ENCODE results near the gene ADPRM.

Gene ADPRM

DNA sequence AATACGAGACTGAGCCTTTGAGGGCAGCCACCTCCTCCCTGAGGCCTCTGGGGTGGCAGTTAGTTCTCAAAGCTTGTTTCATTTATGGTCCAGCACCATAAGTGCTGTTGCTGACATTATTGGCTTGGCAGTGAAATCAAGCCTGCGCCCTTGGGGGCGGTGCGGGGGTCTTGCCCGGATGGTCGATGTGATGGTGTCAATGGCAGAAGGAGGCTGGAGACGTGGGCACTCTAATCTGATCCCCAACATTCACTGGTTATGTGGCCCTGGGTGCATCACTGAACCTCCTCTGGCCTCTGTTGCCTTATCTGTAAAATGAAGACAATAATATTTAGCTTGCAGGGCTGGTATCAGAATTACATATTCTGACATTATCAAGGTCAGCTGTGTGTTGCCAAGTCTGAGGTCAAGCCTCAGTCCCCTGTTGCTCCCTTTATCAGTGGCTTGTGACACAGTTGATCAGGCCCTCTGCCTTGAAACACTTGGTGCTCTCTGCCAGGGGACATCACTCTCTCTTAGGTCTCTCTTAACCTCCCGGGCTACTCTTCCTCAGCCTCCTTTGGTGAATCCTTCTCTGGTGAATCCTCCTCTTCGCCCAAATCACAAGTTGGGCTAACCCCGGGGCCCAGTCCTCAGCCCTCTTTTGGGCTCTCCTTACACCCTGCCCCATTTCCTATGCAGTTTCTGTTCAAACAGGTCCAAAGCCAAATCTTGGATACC lies 44.2 kb downstream of the ADPRM start:
- no peak for DNase-seq (ENCODE audit: low read depth)

DNA sequence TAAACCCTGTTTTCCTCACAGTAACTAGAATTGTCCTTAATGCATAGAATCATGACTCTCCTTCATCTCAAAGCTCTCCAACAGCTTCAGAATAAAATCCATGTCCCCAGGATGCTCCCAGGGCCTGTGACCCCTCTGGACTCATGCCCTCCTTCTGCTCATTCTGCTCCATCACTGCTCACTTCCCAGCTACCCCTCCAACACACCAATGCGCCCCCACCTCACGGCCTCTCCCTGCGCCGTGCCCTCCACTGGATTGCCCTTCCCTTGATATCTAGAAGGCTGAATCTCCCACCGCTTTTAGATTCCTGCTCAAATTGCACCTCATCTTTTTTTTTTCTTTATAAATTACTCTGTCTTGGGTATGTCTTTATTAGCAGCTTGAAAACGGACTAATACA lies 45.0 kb downstream of the ADPRM start:
- DNase-seq (ENCODE audit: low read depth) = no peak

DNA sequence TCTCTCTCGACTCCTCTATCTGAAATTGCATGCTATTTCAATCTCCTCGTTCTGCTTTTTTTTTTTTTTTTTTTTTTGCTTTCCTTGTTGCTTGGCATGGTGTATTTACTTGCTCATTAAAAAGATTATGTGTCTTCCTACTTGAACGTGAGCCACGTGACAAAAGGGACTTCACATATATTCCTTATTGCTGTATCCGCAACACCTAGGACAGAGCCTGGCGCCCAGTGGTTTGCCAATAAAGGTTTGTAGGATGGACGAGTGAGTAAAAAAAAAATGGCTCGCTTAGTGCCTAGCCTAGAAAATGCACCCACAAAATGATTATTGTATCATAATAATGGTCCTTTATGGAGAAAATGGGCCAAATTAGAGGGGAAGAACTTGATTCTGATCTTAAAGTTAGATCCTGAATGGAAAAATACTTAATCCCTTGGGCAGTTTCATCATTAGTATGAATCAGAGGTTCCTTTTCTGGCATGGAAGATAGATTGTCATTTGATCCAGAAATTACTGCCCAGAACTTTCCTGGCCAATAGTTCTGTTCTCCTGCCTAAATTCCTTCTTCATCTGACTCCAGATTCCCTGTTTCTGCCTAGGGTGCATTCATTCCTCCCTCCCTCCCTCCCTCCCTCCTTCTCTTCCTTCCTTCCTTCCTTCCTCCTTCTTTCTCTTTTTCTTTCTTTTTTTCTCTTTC lies 46.1 kb downstream of the ADPRM start:
- DNase-seq (ENCODE audit: low read depth) = peak; percentile 55

DNA sequence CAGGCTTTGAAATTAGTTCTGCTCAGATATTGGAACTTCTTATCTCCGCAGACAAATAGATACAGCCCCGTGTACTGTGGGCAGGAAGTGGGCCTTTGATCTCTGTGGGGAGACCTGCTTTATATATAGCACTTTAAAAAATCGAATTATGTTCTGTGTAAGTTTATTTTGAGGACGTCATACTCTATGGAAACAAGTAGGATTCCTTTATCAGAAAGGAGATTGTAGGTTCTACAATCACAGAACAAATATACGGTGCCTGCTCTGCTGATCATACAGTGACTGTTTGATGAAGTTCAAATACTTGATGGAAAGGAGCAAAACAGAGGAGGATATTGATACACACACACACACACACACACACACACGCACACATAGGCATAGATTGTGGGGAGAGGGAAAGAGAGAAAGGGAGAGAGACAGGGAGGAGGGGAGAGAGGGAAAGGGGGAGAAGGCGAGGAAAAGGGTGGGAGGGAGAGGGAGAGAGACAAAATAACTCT lies 47.2 kb downstream of the ADPRM start:
- no peak for DNase-seq (ENCODE audit: low read depth)

DNA sequence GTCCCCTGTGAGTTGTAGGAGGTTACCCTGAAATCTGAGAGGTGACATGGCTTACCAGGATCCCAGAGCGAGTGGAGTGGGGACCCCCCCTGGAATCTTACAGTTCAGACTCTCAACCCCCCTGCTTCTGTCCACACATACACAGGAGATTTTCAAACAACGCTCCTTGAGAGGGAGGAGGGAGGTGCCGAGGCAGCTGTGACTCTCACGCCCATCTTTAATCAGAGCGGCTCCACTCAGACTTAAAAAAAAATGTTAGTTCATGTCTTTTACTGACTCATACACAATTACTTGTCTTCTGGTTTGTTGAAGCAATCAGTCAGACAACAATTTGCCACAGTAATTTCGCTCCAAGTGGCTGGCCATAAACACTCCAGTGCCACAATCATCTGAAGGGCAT lies 47.8 kb downstream of the ADPRM start:
- peak; percentile 47 for DNase-seq (ENCODE audit: low read depth)

DNA sequence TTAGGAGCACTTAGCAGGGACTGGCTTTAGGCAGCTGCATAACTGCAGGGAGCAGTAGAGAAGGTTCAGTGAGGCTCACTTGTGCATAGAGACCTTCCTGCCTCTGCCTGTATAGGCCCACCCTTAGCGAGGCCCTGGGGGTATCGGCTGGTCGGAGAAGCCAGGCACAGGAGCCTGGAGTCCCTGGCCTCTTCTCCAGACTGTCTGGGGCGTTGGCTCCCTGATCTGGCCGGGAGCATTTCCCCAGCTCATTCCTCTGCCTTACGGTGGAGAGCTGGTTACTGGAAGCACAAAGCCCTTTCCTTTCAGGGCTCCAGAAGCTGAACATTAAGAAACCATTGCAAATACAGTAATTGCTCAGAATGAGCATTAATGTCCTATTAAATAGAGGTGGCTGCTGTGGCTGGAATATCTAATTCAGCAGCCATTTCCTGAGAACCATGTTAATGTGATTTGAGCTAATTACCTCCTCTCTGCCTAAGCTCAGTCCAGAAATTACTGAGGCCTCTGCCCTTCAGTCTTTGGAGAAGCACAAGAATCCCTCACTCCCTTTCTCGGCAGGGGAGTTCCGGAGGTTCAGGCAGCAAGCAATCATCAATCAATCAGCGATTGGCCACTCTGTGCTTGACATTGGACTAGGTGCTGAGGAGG lies 51.3 kb downstream of the ADPRM start:
- DNase-seq (ENCODE audit: low read depth) = no peak

DNA sequence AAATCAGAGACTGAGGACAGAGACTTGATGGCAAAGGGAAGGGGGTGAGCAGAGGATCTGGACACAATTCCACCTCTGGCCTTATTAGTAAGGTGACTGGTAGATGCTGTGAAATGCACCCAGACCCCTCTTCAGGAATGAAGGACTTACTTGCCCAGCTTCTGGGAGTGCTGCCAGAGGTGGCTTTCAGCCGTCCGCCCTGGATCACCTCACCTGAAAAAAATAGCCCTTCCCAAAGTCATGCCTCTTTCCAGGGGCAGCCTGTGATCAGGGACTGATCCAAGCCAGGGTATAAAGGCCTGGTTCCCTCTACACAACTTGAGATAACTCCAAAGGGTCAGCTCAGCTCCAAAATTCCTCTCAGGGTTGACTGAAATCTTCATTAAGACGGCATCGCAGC lies 52.8 kb downstream of the ADPRM start:
- DNase-seq (ENCODE audit: low read depth) = no peak

DNA sequence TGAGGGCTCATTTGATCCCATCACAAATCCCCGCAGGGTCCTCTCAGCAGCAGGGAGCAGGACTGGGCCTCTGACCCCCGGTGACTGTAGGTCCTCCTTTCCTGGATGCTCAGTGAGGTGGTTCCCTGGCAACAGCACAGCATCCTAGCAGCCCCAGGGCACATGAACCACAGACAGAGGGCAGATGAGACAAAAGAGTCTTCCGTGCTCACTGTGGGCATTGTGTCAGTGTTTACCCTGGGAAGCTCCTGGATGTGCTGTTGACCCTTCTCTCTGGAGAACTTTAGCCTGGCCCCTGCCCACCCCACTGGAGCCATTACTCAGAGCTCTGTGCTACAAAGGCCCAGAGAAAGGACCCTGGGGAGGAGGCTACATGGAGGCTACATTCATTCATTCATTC lies 54.2 kb downstream of the ADPRM start:
- DNase-seq (ENCODE audit: low read depth) = no peak

DNA sequence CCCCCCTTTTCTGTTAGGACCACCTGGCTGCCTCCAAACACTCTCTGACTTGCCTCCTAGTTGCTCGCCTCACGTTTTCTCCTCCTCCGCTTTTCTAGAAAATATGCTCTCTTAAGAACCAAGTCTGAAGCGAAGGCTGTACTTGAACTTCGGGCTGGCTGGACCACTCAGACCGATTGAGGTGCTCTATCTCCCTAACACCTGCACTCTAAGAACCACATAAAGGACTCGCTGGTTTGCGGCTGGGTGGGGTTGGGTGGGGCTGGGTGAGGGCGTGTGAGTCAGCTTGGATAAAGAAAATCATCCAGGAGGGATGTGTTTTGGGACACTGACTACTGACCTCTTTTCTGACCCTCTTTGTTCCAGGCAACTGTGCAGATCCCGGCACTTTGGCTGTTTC lies 55.3 kb downstream of the ADPRM start:
- DNase-seq (ENCODE audit: low read depth) = no peak

DNA sequence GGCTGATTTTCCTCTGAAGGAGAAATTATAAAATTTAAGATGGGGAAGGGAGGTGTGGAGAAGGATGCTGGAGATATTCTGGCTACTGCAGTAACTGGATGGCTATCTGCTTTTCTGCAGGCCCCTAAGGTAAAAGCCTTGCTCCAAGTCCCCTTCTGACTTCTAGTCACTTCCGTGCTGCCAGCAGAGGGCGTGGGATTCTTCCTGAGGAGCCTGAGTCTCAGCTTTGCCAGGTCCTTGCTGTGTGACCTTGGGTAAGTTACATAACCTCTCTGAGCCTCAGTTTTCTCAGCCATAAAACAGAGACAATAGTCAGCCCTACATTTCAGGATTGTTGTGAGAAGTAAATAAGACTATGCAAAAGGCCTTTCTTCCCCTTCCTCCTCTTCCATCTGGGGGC lies 56.7 kb downstream of the ADPRM start:
- no peak for DNase-seq (ENCODE audit: low read depth)

DNA sequence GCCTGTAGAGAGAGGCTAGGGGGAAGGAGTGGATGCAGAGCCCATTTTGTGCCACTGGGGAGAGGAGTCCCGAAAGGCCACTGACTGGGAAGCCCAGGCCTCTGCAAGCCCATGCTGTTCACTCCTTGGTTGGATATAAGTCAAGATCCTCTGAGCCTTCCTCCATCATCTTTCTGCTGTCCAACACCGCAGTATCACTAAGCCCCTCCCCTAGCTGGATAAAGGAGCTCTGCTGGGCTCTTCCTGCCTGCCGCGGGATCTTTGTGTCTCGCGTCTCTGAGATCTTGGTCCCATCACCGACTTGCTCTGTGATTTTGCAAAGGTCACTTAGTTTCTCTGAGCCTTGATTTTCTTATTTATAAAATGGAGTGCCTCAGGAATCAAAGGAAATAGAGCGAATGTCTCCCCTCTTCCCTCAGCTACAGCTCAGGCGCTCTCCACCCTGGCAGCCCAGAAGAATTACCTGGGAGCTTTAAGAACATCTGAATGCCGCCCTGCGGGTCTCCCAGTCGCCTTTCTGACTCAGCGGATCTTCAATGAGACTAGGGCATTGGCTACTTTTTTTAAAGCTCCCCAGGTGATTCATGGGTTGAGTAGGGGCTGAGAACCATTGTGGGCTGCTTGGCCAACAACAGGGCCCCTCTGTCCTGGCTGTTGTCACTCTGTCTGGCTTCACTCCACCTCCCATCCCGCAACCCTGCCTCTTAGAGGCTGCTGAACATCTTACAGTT lies 57.6 kb downstream of the ADPRM start:
- DNase-seq (ENCODE audit: low read depth) = no peak

DNA sequence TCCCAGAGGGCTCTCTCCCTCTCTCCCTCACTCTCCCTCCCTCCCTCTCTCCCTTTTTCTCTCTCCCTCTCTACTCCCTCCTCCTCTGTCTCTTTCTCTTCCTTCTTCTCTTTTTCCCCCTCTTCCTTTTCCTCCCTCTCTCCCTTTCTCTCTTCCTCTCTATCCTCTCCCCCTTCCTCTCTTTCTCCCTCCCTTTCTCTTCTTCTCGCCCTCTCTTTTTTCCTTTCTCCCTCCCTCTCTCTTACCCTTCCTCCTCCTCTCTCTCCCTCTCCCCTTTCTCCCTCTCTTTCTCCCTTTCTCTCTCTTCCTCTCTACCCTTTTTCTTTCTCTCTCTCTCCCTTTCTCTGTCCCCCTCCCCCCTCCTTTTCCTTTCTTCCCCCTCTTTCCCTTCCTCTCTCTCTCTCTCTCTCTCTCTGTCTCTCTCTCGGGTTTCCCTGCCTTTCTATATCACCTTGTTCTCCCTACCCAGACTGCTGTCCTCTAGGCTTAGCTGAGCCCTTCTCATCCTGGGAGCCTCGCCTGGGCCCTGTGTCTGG lies 58.3 kb downstream of the ADPRM start:
- DNase-seq (ENCODE audit: low read depth) = no peak

DNA sequence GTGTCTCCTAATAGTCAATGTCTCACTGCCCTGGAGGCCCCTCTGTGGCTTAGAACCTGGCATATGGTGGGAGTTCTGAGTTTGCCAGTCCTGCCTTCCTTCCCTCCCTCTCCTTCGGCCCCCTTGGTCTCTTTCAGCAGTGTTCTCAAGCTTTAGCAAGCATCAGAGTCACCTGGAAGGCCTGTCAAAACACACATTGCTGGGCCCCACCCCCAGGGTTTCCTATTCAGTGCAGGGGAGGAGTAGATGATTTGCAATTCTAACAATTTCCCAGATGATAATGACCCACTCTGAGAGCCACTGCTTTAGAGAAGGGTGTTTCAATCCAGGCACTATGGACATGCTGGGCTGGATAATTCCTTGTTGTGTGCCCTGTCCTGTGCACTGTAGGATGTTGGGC lies 58.8 kb downstream of the ADPRM start:
- DNase-seq (ENCODE audit: low read depth) = no peak

DNA sequence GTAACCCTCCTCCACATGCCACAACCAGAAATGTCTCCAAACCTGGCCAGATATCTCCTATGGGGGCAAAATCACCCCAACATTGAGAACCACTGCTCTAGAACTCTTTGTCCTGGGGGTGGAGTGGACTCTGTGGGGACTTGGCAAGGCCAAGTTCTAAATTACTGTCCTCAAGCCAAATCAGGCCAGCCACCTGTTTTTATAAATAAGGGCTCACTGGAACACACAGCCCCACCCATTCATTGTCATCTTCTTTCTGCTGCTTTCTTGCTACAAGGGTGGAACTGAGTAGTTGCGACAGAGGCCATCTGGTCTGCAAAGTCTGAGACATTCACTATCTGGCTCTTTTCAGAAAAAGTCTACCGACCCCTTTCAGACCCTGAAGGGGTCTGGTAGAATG lies 59.2 kb downstream of the ADPRM start:
- no peak for DNase-seq (ENCODE audit: low read depth)

DNA sequence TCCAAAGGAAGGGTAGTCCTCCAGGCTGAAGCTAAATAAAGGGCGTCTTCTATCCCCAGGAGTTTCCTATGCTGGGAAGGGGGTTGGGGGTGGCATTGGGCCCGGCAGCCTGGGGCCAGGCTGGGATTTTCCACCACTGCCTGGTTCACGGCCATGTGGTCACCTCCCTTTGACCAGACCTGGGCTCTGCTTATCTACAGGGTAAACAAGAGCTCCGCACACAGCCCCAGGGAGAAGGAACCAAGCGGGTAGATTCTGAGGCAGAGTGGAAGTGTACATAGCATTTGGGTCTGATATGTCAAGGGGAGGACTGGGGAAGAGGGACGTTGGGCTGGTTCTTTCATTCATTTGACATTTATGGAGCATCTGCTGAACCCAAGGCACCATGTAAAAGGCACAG lies 59.7 kb downstream of the ADPRM start:
- no peak for DNase-seq (ENCODE audit: low read depth)

DNA sequence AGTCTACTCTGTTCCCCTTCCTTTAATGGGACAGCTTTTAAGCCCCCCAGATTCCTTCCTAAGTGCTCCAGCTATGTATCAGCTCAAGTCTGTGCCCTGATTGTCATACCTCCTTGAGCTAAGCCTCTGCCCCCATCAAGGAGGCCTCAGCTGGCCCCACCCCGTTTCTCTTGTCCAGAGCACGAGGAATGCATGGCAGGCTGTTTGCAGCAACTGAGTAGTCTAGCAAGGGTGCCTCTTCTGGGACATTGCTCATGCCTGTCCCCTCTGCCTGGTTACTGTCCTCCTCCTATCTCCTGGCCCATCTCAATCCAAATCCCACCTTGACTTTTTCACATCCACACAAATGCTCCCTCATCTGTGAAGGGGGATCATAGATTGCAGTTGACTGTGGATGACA lies 60.3 kb downstream of the ADPRM start:
- no peak for DNase-seq (ENCODE audit: low read depth)

DNA sequence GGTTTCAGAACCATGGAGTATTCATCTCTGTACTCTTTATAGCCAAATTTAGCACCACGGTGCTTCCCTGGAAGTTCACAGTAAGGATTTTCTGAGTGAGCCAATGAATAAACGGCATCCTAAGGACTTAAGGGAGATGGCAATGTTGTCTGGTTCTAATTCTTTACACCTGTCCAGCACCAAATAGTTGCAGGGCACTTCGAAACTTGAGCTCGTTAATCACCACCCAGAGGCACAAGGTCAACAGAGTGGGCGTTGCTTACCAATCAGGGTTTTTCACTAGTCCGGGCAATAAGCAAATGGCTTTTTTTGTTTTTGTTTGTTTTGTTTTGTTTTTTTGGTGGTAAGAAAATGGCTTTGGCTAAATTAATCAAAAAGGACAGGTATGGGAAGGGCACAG lies 60.7 kb downstream of the ADPRM start:
- no peak for DNase-seq (ENCODE audit: low read depth)
